Gastroesophageal sphincter (tissue), 4 donors: ENCODE measurements around the gene SOX15. TPM values are rescaled to one million over a fixed set of nuclear protein-coding genes. Genes with fewer than 3 reads are reported as not detected.

Experiments used
- ATAC-seq: fragments of 150-250 bp; one replicate; pipeline ENCODE4 v1.9.1; 2016; ENCODE audit warnings: mild to moderate bottlenecking, moderate library complexity
- H3K27ac ChIP-seq, 4 donors: fragments of 200-600 bp; sonication (generic) in 3 of 4; 1 replicate in 3 of 4; 2 replicates in 1 of 4; pipeline ENCODE4 v1.5.1; 2016 to 2019
- H3K27me3 ChIP-seq: fragments of 200-600 bp; sonication (generic); one replicate; pipeline ENCODE4 v1.5.1; 2019
- H3K36me3 ChIP-seq, 2 donors: fragments of 200-600 bp; sonication (generic); one replicate each; pipeline ENCODE4 v1.5.1; 2019; ENCODE audit warnings: control low read depth in 1 of 2
- H3K4me1 ChIP-seq, 3 donors: fragments of 200-600 bp; sonication (generic); 1 replicate in 2 of 3; 2 replicates in 1 of 3; pipeline ENCODE4 v1.5.1; 2016 to 2019; ENCODE audit warnings: control low read depth in 2 of 3
- H3K4me3 ChIP-seq, 2 donors: fragments of 200-600 bp; sonication (generic); one replicate each; pipeline ENCODE4 v1.5.1; 2019; ENCODE audit warnings: mild to moderate bottlenecking in 1 of 2, moderate library complexity in 1 of 2
- H3K9me3 ChIP-seq, 3 donors: fragments of 200-600 bp; sonication (generic); one replicate each; pipeline ENCODE4 v1.5.1; 2017 to 2019; ENCODE audit warnings: control low read depth in 2 of 3
- CTCF ChIP-seq, 4 experiments: fragments of 200-600 bp in 2 of 4; fragments of 450-650 bp in 2 of 4; sonication (generic) in 1 of 4; IDR thresholded peaks; one replicate each; pipeline ENCODE4 v1.5.1; 2017 to 2019; ENCODE audit warnings: antibody characterized with exemption in 4 of 4, mild to moderate bottlenecking in 2 of 4, moderate library complexity in 2 of 4
- EP300 ChIP-seq: sonication (generic); formaldehyde crosslinking; IDR thresholded peaks from one replicate; pipeline ENCODE4 v1.6.1; 2017; ENCODE audit warnings: antibody characterized with exemption, mild to moderate bottlenecking
- POLR2A ChIP-seq, 2 donors: fragments of 450-650 bp; IDR thresholded peaks; one replicate each; pipeline ENCODE4 v1.6.1; 2017; ENCODE audit warnings: antibody characterized with exemption in 2 of 2, mild to moderate bottlenecking in 2 of 2, moderate library complexity in 1 of 2
- POLR2AphosphoS5 ChIP-seq: sonication (generic); formaldehyde crosslinking; IDR thresholded peaks from one replicate; pipeline ENCODE4 v1.6.1; 2017; ENCODE audit warnings: antibody characterized with exemption
- WGBS, 2 donors: methylation state at CpG; one replicate each; pipeline ENCODE4 v1.1.5; 2018; ENCODE audit warnings: low coverage in 1 of 2; 5-methylcytosine and 5-hydroxymethylcytosine counted together
- total RNA-seq, 4 donors: library from RNA; depleted of rRNA; stranded (reverse); fragments of >200 nt; gene quantifications; one replicate each; pipeline ENCODE4 v1.1.0, GENCODE V29; 2016

Gene SOX15
- total RNA-seq, 4 donors from 2014 or later: 5.1 to 9.0 (median 5.9) TPM

- H3K36me3 ChIP-seq: peaks cover 0 to 32% of the 10 kb centered on the region in 2 donors
- TF ChIP-seq EP300: no peak
- no peak for TF ChIP-seq POLR2A (IDR thresholded peaks at IDR 0.05)
- TF ChIP-seq POLR2AphosphoS5: no peak
- TF ChIP-seq CTCF (IDR thresholded peaks at IDR 0.05): no peak
- H3K4me1 ChIP-seq: peaks cover 0 to 29% (median 14%) of the 10 kb centered on the region in 3 donors
Observed at GRCh38 chr17:7551396-7551795, 38.5 kb downstream of the SOX15 start.

GRCh38 chr17:7550344-7550743 lies 39.5 kb downstream of the SOX15 start:
- Histone ChIP-seq H3K9me3 (no peaks in the 10 kb centered on the region), H3K4me3 (peak overlapping the region in 1 of 2 donors; percentile 77), H3K27ac (peak overlapping the region in 3 of 4 donors; percentile 94), H3K4me1 (peaks cover 0 to 29% (median 14%) of the 10 kb centered on the region in 3 donors), H3K27me3 (no peaks in the 10 kb centered on the region), H3K36me3 (peaks cover 0 to 32% of the 10 kb centered on the region in 2 donors)
- TF ChIP-seq EP300 (no peak), POLR2A (IDR thresholded peaks at IDR 0.05) (no peak), CTCF (IDR thresholded peaks at IDR 0.05) (no peak), POLR2AphosphoS5 (no peak)
- ATAC-seq: no peak
- no CpG with 5 or more reads among the region's 6 CpGs for WGBS, 2 donors

More at GRCh38 chr17:7551396-7551795, 38.5 kb downstream of the SOX15 start:
- 71 to 82% methylated on average over 2 to 3 of the region's 4 CpGs for WGBS, 2 donors
- H3K27me3 ChIP-seq: no peaks in the 10 kb centered on the region
- H3K27ac ChIP-seq: peak overlapping the region in 2 of 4 donors; percentile 94
- H3K4me3 ChIP-seq: no peak overlapping the region
- no peaks in the 10 kb centered on the region for H3K9me3 ChIP-seq
- ATAC-seq: no peak

- Histone ChIP-seq H3K27ac (peak overlapping the region; percentile 55 to 94 (median 94)), H3K36me3 (peaks cover 0 to 32% of the 10 kb centered on the region in 2 donors), H3K27me3 (no peaks in the 10 kb centered on the region), H3K9me3 (no peaks in the 10 kb centered on the region), H3K4me3 (peak overlapping the region; percentile 62 to 77), H3K4me1 (peaks cover 0 to 29% (median 14%) of the 10 kb centered on the region in 3 donors)
- WGBS, 2 donors: 22% methylated on average over 3 of the region's 20 CpGs; no CpG with 5 or more reads in 1 of the 2 donors
- peak; percentile 14 for TF ChIP-seq POLR2AphosphoS5
- TF ChIP-seq EP300: no peak
- peak; percentile 48 for ATAC-seq
Observed at GRCh38 chr17:7549401-7550055, 40.4 kb downstream of the SOX15 start.

- Histone ChIP-seq H3K27me3 (no peaks in the 10 kb centered on the region), H3K4me1 (peaks cover 0 to 29% (median 14%) of the 10 kb centered on the region in 3 donors), H3K4me3 (peak within 1 kb of the TSS; percentile 62 to 77), H3K9me3 (no peaks in the 10 kb centered on the region), H3K36me3 (peaks cover 0 to 29% of the 10 kb centered on the region in 2 donors), H3K27ac (peak within 1 kb of the TSS; percentile 55 to 94 (median 94))
- 0% methylated on average over 8 of the region's 65 CpGs; no CpG with 5 or more reads in 1 of the 2 donors for WGBS, 2 donors
- ATAC-seq: peak; percentile 80
- TF ChIP-seq EP300 (no peak), CTCF (IDR thresholded peaks at IDR 0.05) (peak in 3 of 4 experiments; percentile 41 to 54 (median 53)), POLR2A (IDR thresholded peaks at IDR 0.05) (peak; percentile 13 to 14), POLR2AphosphoS5 (peak; percentile 8)
Observed at GRCh38 chr17:7548585-7549400, 41.1 kb downstream of the SOX15 start, which contains the start of gene TNFSF12. Gene TNFSF12 (plus strand): TSS chr17:7549058. CDS start chr17:7549154, 96 bp downstream.

GRCh38 chr17:7544911-7545310 lies 45.0 kb downstream of the SOX15 start:
- Histone ChIP-seq H3K4me1 (peaks cover 0 to 19% (median 10%) of the 10 kb centered on the region in 3 donors), H3K27me3 (no peaks in the 10 kb centered on the region), H3K9me3 (no peaks in the 10 kb centered on the region), H3K36me3 (no peaks in the 10 kb centered on the region), H3K4me3 (no peak overlapping the region), H3K27ac (peak overlapping the region in 1 of 4 donors; percentile 46)
- TF ChIP-seq EP300 (no peak), POLR2A (IDR thresholded peaks at IDR 0.05) (no peak), CTCF (IDR thresholded peaks at IDR 0.05) (no peak), POLR2AphosphoS5 (no peak)
- 30 to 38% methylated on average over 2 to 3 of the region's 6 CpGs for WGBS, 2 donors
- no peak for ATAC-seq
